GM12892 (cell line): ENCODE measurements around the gene DOCK7.

Experiments
- POLR2A ChIP-seq: IDR thresholded peaks from 2 replicates; pipeline ENCODE4 v1.6.1; 2011; ENCODE audit warnings: low read depth, low read length, control low read depth
- POLR2AphosphoS5 ChIP-seq: IDR thresholded peaks from 2 replicates; pipeline ENCODE4 v1.6.1; 2011; ENCODE audit warnings: low read depth, low read length, control low read depth
- TAF1 ChIP-seq: IDR thresholded peaks from 2 replicates; pipeline ENCODE4 v1.6.1; 2011; ENCODE audit warnings: low read depth, mild to moderate bottlenecking, control low read depth, low read length, borderline replicate concordance

- TF ChIP-seq POLR2A, result no peak
- no peak for TF ChIP-seq POLR2AphosphoS5
- TF ChIP-seq TAF1, result no peak
Measured at GRCh38 chr1:62717483-62717882, 29.3 kb upstream of the DOCK7 start.
